Rectal smooth muscle tissue (tissue), 1 donor: ENCODE measurements around the gene KLK1.
"Not testable (repeated sequence)": the region's sequence is repeated elsewhere in the genome, so short reads cannot be mapped to it uniquely, and the experiment has no call there.

Experiments used
- H3K27ac ChIP-seq: one replicate; pipeline ENCODE4 v1.7.0; 2013; ENCODE audit warnings: low read depth, low read length, inconsistent platforms
- H3K27me3 ChIP-seq: one replicate; pipeline ENCODE4 v1.7.0; 2013; ENCODE audit warnings: low read length; ENCODE audit not compliant: control insufficient read depth, insufficient read depth
- H3K36me3 ChIP-seq: one replicate; pipeline ENCODE4 v1.7.0; 2013; ENCODE audit warnings: low read length; ENCODE audit not compliant: control insufficient read depth, insufficient read depth
- H3K4me1 ChIP-seq: one replicate; pipeline ENCODE4 v1.7.0; 2013; ENCODE audit warnings: low read length; ENCODE audit not compliant: control insufficient read depth, insufficient read depth
- H3K4me3 ChIP-seq: one replicate; pipeline ENCODE4 v1.7.0; 2013; ENCODE audit warnings: low read length
- H3K9ac ChIP-seq: one replicate; pipeline ENCODE4 v1.7.0; 2013; ENCODE audit warnings: low read length

KLK1 gene

GRCh38 chr19:50819636-50820035, 4.0 kb downstream of the KLK1 start:
- no peak overlapping the region for H3K27ac ChIP-seq
- H3K27me3 ChIP-seq: peaks cover 22% of the 10 kb centered on the region
- H3K4me1 ChIP-seq: no peaks in the 10 kb centered on the region
- peak overlapping the region; percentile 30 for H3K4me3 ChIP-seq
- no peaks in the 10 kb centered on the region for H3K36me3 ChIP-seq
- no peak overlapping the region for H3K9ac ChIP-seq

GRCh38 chr19:50818859-50819472, 4.6 kb downstream of the KLK1 start:
- no peak overlapping the region for H3K4me3 ChIP-seq
- H3K4me1 ChIP-seq: no peaks in the 10 kb centered on the region

GRCh38 chr19:50817941-50818858, 5.4 kb downstream of the KLK1 start:
- H3K27me3 ChIP-seq: peaks cover 22% of the 10 kb centered on the region
- no peaks in the 10 kb centered on the region for H3K4me1 ChIP-seq
- peak overlapping the region; percentile 47 for H3K4me3 ChIP-seq
- H3K36me3 ChIP-seq: no peaks in the 10 kb centered on the region
- H3K27ac ChIP-seq: no peak overlapping the region
- H3K9ac ChIP-seq: no peak overlapping the region

More at GRCh38 chr19:50818859-50819472, 4.6 kb downstream of the KLK1 start:
- peaks cover 22% of the 10 kb centered on the region for H3K27me3 ChIP-seq
- H3K27ac ChIP-seq: no peak overlapping the region
- H3K9ac ChIP-seq: no peak overlapping the region
- H3K36me3 ChIP-seq: no peaks in the 10 kb centered on the region

GRCh38 chr19:50815439-50815838, 8.1 kb downstream of the KLK1 start:
- H3K27ac ChIP-seq: no peak overlapping the region
- H3K27me3 ChIP-seq: peaks cover 17% of the 10 kb centered on the region
- H3K4me3 ChIP-seq: no peak overlapping the region
- no peaks in the 10 kb centered on the region for H3K36me3 ChIP-seq
- no peak overlapping the region for H3K9ac ChIP-seq
- H3K4me1 ChIP-seq: no peaks in the 10 kb centered on the region

GRCh38 chr19:50814883-50815282, 8.7 kb downstream of the KLK1 start:
- no peaks in the 10 kb centered on the region for H3K4me1 ChIP-seq
- H3K27ac ChIP-seq: no peak overlapping the region
- no peaks in the 10 kb centered on the region for H3K36me3 ChIP-seq
- no peak overlapping the region for H3K9ac ChIP-seq
- no peak overlapping the region for H3K4me3 ChIP-seq
- peaks cover 12% of the 10 kb centered on the region for H3K27me3 ChIP-seq

GRCh38 chr19:50812474-50812873, 11.1 kb downstream of the KLK1 start:
- Histone ChIP-seq H3K9ac (no peak overlapping the region), H3K4me1 (no peaks in the 10 kb centered on the region), H3K36me3 (no peaks in the 10 kb centered on the region), H3K27ac (no peak overlapping the region), H3K27me3 (peaks cover 1% of the 10 kb centered on the region), H3K4me3 (no peak overlapping the region)

GRCh38 chr19:50811622-50812238, 11.9 kb downstream of the KLK1 start:
- H3K4me3 ChIP-seq, H3K27me3 ChIP-seq, H3K27ac ChIP-seq: not testable (repeated sequence)

GRCh38 chr19:50808856-50809255, 14.7 kb downstream of the KLK1 start:
- Histone ChIP-seq H3K4me3 (no peak overlapping the region), H3K36me3 (no peaks in the 10 kb centered on the region), H3K27me3 (no peaks in the 10 kb centered on the region), H3K4me1 (peaks cover 6% of the 10 kb centered on the region), H3K27ac (no peak overlapping the region), H3K9ac (no peak overlapping the region)

More at GRCh38 chr19:50811622-50812238, 11.9 kb downstream of the KLK1 start:
- H3K9ac ChIP-seq, H3K36me3 ChIP-seq, H3K4me1 ChIP-seq: not testable (repeated sequence)

- Histone ChIP-seq H3K4me1 (peaks cover 15% of the 10 kb centered on the region), H3K27me3 (no peaks in the 10 kb centered on the region), H3K4me3 (peak overlapping the region; percentile 98), H3K27ac (peak overlapping the region; percentile 100), H3K36me3 (no peaks in the 10 kb centered on the region), H3K9ac (peak overlapping the region; percentile 98)
These were observed 18.9 kb downstream of the KLK1 start for GRCh38 chr19:50804420-50805272.

GRCh38 chr19:50803633-50804419, 19.8 kb downstream of the KLK1 start:
- Histone ChIP-seq H3K36me3 (no peaks in the 10 kb centered on the region), H3K27me3 (no peaks in the 10 kb centered on the region), H3K4me3 (peak overlapping the region; percentile 98), H3K27ac (peak overlapping the region; percentile 100), H3K9ac (peak overlapping the region; percentile 76), H3K4me1 (peaks cover 15% of the 10 kb centered on the region)

GRCh38 chr19:50801107-50801506, 22.5 kb downstream of the KLK1 start:
- peaks cover 9% of the 10 kb centered on the region for H3K36me3 ChIP-seq

More at GRCh38 chr19:50801107-50801506, 22.5 kb downstream of the KLK1 start:
- Histone ChIP-seq H3K27me3 (no peaks in the 10 kb centered on the region), H3K4me3 (no peak overlapping the region), H3K4me1 (peaks cover 15% of the 10 kb centered on the region), H3K9ac (no peak overlapping the region), H3K27ac (no peak overlapping the region)
